A549 (cell line): ENCODE data around the gene CDRT15.

Source experiments
- CTCF ChIP-seq: fragments of >200 bp; sonication (Bioruptor Twin); formaldehyde crosslinking; IDR thresholded peaks from 3 replicates; pipeline ENCODE4 v1.5.1; 2016
- HDAC2 ChIP-seq: fragments of 200-600 bp; sonication (generic); IDR thresholded peaks from 2 replicates; pipeline ENCODE4 v1.6.1; 2016
- MYC ChIP-seq: IDR thresholded peaks from 2 replicates; pipeline ENCODE4 v1.6.1; 2012; ENCODE audit warnings: mild to moderate bottlenecking, inconsistent platforms, low read length, improper control_type of control experiment, borderline replicate concordance
- POLR2A ChIP-seq: IDR thresholded peaks from 2 replicates; pipeline ENCODE4 v1.6.1; 2012; ENCODE audit warnings: mild to moderate bottlenecking, low read length
- POLR2AphosphoS2 ChIP-seq: conservative IDR thresholded peaks from 2 replicates; pipeline ENCODE4 v1.6.1; 2012; ENCODE audit warnings: low read length, improper control_type of control experiment, inconsistent platforms
- RAD21 ChIP-seq, 2 experiments: fragments of >200 bp in 1 of 2; sonication (Bioruptor Twin) in 1 of 2; formaldehyde crosslinking in 1 of 2; IDR thresholded peaks in 1 of 2; conservative IDR thresholded peaks in 1 of 2; 2 replicates in 1 of 2; 3 replicates in 1 of 2; pipeline ENCODE4 v1.6.1; 2012 to 2018; ENCODE audit warnings: inconsistent platforms in 1 of 2
- ZSCAN20 ChIP-seq: fragments of 250-450 bp; sonication (Bioruptor Pico); IDR thresholded peaks from 2 replicates; pipeline ENCODE4 v1.8.0; 2022; ENCODE audit warnings: mild to moderate bottlenecking, moderate library complexity

GRCh38 chr17:14222611-14223010 is 14.1 kb downstream of the CDRT15 start:
- TF ChIP-seq RAD21 (conservative IDR thresholded peaks at IDR 0.05 in 1 of 2, IDR thresholded peaks at IDR 0.05 in 1 of 2) (no peak), ZSCAN20 (CRISPR knock-in tag) (no peak), CTCF (no peak), HDAC2 (no peak), POLR2A (no peak), MYC (no peak), POLR2AphosphoS2 (no peak)
